ENCODE data around the gene CLEC5A.
"Not testable (repeated sequence)": the region's sequence is repeated elsewhere in the genome, so short reads cannot be mapped to it uniquely, and the experiment has no call there.

DNA sequence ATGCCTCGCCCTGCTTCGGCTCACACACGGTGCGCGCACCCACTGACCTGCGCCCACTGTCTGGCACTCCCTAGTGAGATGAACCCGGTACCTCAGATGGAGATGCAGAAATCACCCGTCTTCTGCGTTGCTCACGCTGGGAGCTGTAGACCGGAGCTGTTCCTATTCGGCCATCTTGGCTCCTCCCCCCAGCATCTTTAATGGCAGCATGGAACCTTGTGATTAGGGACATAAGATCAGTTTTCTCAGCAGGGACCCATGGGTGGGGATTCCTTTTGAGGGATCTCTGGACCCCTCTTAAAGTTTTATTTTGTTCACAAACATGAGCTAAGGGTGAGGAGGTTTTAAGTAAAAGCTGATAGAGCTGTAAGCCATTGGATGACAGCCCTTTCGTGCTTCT lies 39.2 kb upstream of the CLEC5A start:
- not testable (repeated sequence) for TF ChIP-seq HMG20A (CRISPR knock-in tag; conservative IDR thresholded peaks at IDR 0.05); E2F6 (IDR thresholded peaks at IDR 0.05; ENCODE audit: borderline replicate concordance in 1 of 2, extremely low read depth in 1 of 2, insufficient read depth in 1 of 2, insufficient read length in 1 of 2, low read depth in 1 of 2, low read length in 1 of 2, poor library complexity in 1 of 2, severe bottlenecking in 1 of 2); NR2F6 (CRISPR knock-in tag; IDR thresholded peaks at IDR 0.05); JUN (IDR thresholded peaks at IDR 0.05; ENCODE audit: borderline replicate concordance, low read depth, low read length); JUN (CRISPR knock-in tag; IDR thresholded peaks at IDR 0.05; ENCODE audit: borderline replicate concordance); ZBTB17 (CRISPR knock-in tag; IDR thresholded peaks at IDR 0.05); CTCF (IDR thresholded peaks at IDR 0.05 in 2 of 3, conservative IDR thresholded peaks at IDR 0.05 in 1 of 3; ENCODE audit: insufficient read depth in 2 of 3, low read depth in 1 of 3, low read length in 3 of 3); STAT5A (IDR thresholded peaks at IDR 0.05; ENCODE audit: borderline replicate concordance, low read length); CC2D1A (IDR thresholded peaks at IDR 0.05); ATF7 (IDR thresholded peaks at IDR 0.05); SMARCE1 (IDR thresholded peaks at IDR 0.05); ZBTB7A (IDR thresholded peaks at IDR 0.05; ENCODE audit: borderline replicate concordance, control insufficient read depth, low read depth, low read length)
- TF ChIP-seq, protein P1, sequence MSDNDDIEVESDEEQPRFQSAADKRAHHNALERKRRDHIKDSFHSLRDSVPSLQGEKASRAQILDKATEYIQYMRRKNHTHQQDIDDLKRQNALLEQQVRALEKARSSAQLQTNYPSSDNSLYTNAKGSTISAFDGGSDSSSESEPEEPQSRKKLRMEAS (CRISPR knock-in tag; IDR thresholded peaks at IDR 0.05), result not testable (repeated sequence)
- TF ChIP-seq, protein P2, sequence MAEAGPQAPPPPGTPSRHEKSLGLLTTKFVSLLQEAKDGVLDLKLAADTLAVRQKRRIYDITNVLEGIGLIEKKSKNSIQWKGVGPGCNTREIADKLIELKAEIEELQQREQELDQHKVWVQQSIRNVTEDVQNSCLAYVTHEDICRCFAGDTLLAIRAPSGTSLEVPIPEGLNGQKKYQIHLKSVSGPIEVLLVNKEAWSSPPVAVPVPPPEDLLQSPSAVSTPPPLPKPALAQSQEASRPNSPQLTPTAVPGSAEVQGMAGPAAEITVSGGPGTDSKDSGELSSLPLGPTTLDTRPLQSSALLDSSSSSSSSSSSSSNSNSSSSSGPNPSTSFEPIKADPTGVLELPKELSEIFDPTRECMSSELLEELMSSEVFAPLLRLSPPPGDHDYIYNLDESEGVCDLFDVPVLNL (CRISPR knock-in tag; IDR thresholded peaks at IDR 0.05; ENCODE audit: low read depth), result not testable (repeated sequence)
